ENCODE measurements around the gene ATP6V1F. TPM values are rescaled to one million over a fixed set of nuclear protein-coding genes. Genes with fewer than 3 reads are reported as not detected.

The ATP6V1F gene
- total RNA-seq, 3 donors from 2014 or later (not counting 1 experiment from before 2014, with no cell fraction given), result 82.9 to 98.0 (median 94.3) TPM

DNA sequence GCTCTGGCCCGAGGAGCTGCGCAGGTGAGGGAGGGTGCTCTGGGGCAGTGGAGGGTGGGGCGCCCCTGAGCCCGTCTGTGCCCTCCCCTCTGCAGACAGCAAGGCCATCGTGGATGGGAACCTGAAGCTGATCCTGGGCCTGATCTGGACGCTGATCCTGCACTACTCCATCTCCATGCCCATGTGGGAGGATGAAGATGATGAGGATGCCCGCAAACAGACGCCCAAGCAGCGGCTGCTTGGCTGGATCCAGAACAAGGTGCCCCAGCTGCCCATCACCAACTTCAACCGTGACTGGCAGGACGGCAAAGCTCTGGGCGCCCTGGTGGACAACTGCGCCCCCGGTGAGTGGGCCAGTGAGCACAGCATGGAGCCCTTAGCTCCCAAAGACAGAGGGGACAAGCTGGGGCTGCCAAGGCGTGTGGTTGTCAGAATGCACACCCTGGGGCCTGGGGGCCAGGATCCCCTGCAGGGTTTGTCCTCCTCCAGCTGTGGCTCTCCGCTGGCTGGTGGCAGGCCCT, 27.4 kb upstream of the ATP6V1F start:
- 93% methylated on average over 14 of the region's 16 CpGs for WGBS (ENCODE audit: insufficient coverage)
- TF ChIP-seq, protein P1, sequence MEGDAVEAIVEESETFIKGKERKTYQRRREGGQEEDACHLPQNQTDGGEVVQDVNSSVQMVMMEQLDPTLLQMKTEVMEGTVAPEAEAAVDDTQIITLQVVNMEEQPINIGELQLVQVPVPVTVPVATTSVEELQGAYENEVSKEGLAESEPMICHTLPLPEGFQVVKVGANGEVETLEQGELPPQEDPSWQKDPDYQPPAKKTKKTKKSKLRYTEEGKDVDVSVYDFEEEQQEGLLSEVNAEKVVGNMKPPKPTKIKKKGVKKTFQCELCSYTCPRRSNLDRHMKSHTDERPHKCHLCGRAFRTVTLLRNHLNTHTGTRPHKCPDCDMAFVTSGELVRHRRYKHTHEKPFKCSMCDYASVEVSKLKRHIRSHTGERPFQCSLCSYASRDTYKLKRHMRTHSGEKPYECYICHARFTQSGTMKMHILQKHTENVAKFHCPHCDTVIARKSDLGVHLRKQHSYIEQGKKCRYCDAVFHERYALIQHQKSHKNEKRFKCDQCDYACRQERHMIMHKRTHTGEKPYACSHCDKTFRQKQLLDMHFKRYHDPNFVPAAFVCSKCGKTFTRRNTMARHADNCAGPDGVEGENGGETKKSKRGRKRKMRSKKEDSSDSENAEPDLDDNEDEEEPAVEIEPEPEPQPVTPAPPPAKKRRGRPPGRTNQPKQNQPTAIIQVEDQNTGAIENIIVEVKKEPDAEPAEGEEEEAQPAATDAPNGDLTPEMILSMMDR (IDR thresholded peaks at IDR 0.05), result no peak
- Mint-ChIP-seq H3K27me3 (ENCODE audit: low read depth in 2 of 2) (peaks cover 0 to 15% of the 10 kb centered on the region in 2 donors), H3K27ac (no peak overlapping the region), H3K36me3 (no peaks in the 10 kb centered on the region), H3K9me3 (no peaks in the 10 kb centered on the region), H3K4me1 (peaks cover 0 to 11% of the 10 kb centered on the region in 2 donors), H3K4me3 (no peak overlapping the region)
- no peak for ATAC-seq
- Histone ChIP-seq H3K9me3 (ENCODE audit: control insufficient read depth, insufficient read depth, low read length) (no peaks in the 10 kb centered on the region), H3K4me3 (ENCODE audit: low read length) (no peak overlapping the region), H3K27ac (ENCODE audit: low read length) (no peak overlapping the region), H3K36me3 (ENCODE audit: control insufficient read depth, insufficient read depth, low read length) (no peaks in the 10 kb centered on the region), H3K4me1 (ENCODE audit: control insufficient read depth, insufficient read depth, low read length) (peaks cover 15% of the 10 kb centered on the region), H3K27me3 (ENCODE audit: control insufficient read depth, insufficient read depth, low read length) (peaks cover 15% of the 10 kb centered on the region)
- intact Hi-C loops (cut with micrococcal nuclease), result no loop called here
- no peak for DNase-seq

DNA sequence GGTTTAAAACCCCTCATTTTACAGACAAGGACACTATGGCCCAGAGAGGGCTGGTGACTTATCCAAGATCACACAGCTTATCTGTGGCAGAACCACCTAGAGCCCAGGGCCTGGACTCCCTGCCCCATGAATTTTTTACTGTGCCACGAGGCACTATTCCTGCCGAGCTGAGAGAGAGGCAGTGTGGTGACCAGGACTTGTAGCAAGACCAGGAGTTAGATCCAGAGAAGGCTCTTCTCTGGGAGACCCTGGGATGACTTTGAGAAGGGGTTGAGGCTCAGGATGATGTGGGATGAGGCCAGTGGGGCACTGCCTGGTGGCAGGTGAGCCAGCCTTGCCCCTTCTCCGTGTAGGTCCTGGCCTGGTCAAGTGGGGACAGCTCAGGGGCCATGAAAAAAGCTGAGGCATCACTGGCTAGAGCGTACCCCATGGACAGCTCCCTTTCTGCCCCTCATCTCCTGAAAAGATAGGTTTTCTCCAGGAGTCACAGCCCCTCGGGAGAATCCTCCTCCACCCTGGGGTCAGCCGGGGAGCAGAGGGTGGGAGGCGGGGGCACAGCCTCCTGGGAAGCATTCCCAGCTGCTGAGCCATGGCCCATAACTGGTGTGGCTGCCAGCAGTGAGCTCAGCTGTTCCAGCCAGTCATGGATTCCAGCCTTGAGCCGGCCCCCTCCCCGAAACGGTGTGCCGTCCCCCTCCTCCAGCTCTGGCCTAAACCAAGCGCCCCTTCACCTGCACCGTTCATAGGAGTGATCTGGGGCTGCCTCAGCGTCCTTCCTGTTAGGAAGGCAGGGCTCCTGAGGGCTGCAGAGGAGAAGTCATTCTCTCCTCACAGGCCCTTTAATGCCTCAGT, 26.6 kb upstream of the ATP6V1F start:
- intact Hi-C loops (cut with micrococcal nuclease), result no loop called here
- Mint-ChIP-seq H3K27me3 (ENCODE audit: low read depth in 2 of 2) (peaks cover 0 to 10% of the 10 kb centered on the region in 2 donors), H3K4me1 (peaks cover 0 to 4% of the 10 kb centered on the region in 2 donors)

DNA sequence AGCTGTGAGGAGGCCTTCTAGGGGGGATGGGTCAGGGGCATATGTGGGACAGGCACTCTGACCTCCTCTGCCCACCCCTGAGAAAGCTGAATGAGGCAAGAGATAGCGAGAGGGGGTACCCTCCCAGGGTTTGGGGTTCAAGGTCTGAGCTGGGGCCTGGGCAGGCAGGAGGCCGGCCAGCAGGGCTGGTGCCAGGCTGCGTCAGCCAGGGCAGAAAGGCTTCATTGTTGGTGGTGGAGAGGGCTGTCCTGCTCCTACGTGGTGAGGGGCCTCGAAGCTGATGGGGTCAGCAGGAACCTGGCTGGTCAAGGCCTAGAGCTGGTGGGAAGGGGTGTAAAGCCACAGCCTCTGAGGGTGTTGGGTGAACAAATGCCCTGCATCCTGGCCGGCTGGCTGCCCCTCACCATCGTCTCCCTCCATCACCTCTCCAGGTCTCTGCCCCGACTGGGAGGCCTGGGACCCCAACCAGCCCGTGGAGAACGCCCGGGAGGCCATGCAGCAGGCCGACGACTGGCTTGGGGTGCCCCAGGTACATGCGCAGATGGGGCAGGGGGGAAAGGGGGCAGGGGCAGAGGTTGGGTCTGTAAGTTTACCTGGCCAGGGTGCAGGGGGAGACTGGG, 25.8 kb upstream of the ATP6V1F start:
- intact Hi-C loops (cut with micrococcal nuclease), result no loop called here
- TF ChIP-seq, protein P1 (IDR thresholded peaks at IDR 0.05), result no peak
- peaks cover 7% of the 10 kb centered on the region for H3K27me3 ChIP-seq (ENCODE audit: control insufficient read depth, insufficient read depth, low read length)
- H3K27ac Mint-ChIP-seq, result no peak overlapping the region
- H3K4me1 Mint-ChIP-seq, result no peaks in the 10 kb centered on the region
- no peaks in the 10 kb centered on the region for H3K36me3 ChIP-seq (ENCODE audit: control insufficient read depth, insufficient read depth, low read length)
- no peak overlapping the region for H3K4me3 Mint-ChIP-seq
- H3K27ac ChIP-seq (ENCODE audit: low read length), result no peak overlapping the region
- H3K4me3 ChIP-seq (ENCODE audit: low read length), result no peak overlapping the region
- ATAC-seq, result no peak
- H3K9me3 ChIP-seq (ENCODE audit: control insufficient read depth, insufficient read depth, low read length), result no peaks in the 10 kb centered on the region
- 85% methylated on average over 12 of the region's 14 CpGs for WGBS (ENCODE audit: insufficient coverage)
- H3K36me3 Mint-ChIP-seq, result no peaks in the 10 kb centered on the region
- H3K4me1 ChIP-seq (ENCODE audit: control insufficient read depth, insufficient read depth, low read length), result no peaks in the 10 kb centered on the region
- H3K9me3 Mint-ChIP-seq, result no peaks in the 10 kb centered on the region
- no peak for DNase-seq
- H3K27me3 Mint-ChIP-seq (ENCODE audit: low read depth in 2 of 2), result peaks cover 0 to 7% of the 10 kb centered on the region in 2 donors

More for the DNA sequence above, 26.6 kb upstream of the ATP6V1F start:
- H3K4me1 ChIP-seq (ENCODE audit: control insufficient read depth, insufficient read depth, low read length), result peaks cover 8% of the 10 kb centered on the region
- no peaks in the 10 kb centered on the region for H3K9me3 ChIP-seq (ENCODE audit: control insufficient read depth, insufficient read depth, low read length)
- Mint-ChIP-seq H3K4me3 (no peak overlapping the region), H3K36me3 (no peaks in the 10 kb centered on the region), H3K9me3 (no peaks in the 10 kb centered on the region), H3K27ac (no peak overlapping the region)
- ATAC-seq (no peak), DNase-seq (no peak)
- no peak overlapping the region for H3K27ac ChIP-seq (ENCODE audit: low read length)
- no peak overlapping the region for H3K4me3 ChIP-seq (ENCODE audit: low read length)
- H3K36me3 ChIP-seq (ENCODE audit: control insufficient read depth, insufficient read depth, low read length), result no peaks in the 10 kb centered on the region
- TF ChIP-seq, protein P1 (IDR thresholded peaks at IDR 0.05), result no peak
- WGBS (ENCODE audit: insufficient coverage), result 88% methylated on average over 14 of the region's 14 CpGs
- peaks cover 11% of the 10 kb centered on the region for H3K27me3 ChIP-seq (ENCODE audit: control insufficient read depth, insufficient read depth, low read length)
